Endothelial cell of umbilical vein (primary cell): Measurements from ENCODE around the gene CEP85. TPM values are rescaled to one million over a fixed set of nuclear protein-coding genes. Genes with fewer than 3 reads are reported as not detected.

Experiments
- BruUV-seq: library from RNA; stranded (reverse); fragments of 400-500 nt; replicated peaks from 2 replicates; lab custom pipeline; 2021; lab: Mats Ljungman, UMichigan
- CTCF ChIA-PET: fragments of 300-600, 350-600 bp; sonication (Branson Sonifier 250); formaldehyde crosslinking; loops from one replicate; lab custom pipeline; 2021; ENCODE audit warnings: antibody characterized with exemption, inconsistent platforms; lab: Charles Lee
- POLR2A ChIA-PET: fragments of 300-600, 350-600 bp; sonication (Branson Sonifier 250); formaldehyde crosslinking; loops from one replicate; lab custom pipeline; 2021; ENCODE audit warnings: antibody characterized with exemption, inconsistent platforms; lab: Charles Lee
- DNase-seq: peaks from one replicate; pipeline ENCODE4 v3.0.0-alpha.2; 2011; ENCODE audit warnings: low read depth, low spot score
- FAIRE-seq: peaks from 2 replicates; lab custom pipeline; 2011; peaks lifted over from hg19 to GRCh38; lab: Jason Lieb, UNC
- H2AFZ ChIP-seq: 2 replicates; pipeline ENCODE4 v1.6.0; 2012; ENCODE audit warnings: low read depth, low read length, control low read depth, inconsistent platforms
- H3K27ac ChIP-seq: 2 replicates; pipeline ENCODE4 v1.5.1; 2011; ENCODE audit warnings: low read depth, mild to moderate bottlenecking, control low read depth, low read length, moderate library complexity; ENCODE audit not compliant: insufficient read depth
- H3K27me3 ChIP-seq, 2 experiments: 2 replicates each; pipeline versions ENCODE4 v1.6.0 to v1.6.1; 2011; ENCODE audit warnings: low read length in 2 of 2, mixed read lengths in 1 of 2; ENCODE audit not compliant: control insufficient read depth in 2 of 2, insufficient read depth in 2 of 2
- H3K36me3 ChIP-seq, 2 experiments: 2 replicates in 1 of 2; 3 replicates in 1 of 2; pipeline ENCODE4 v1.5.1; 2011; ENCODE audit warnings: low read length in 2 of 2, mild to moderate bottlenecking in 1 of 2, moderate library complexity in 1 of 2; ENCODE audit not compliant: control insufficient read depth in 2 of 2, insufficient read depth in 2 of 2; ENCODE audit errors: extremely low read depth in 1 of 2
- H3K4me1 ChIP-seq: 3 replicates; pipeline ENCODE4 v1.5.1; 2011; ENCODE audit warnings: mild to moderate bottlenecking, low read length; ENCODE audit not compliant: control insufficient read depth, insufficient read depth; ENCODE audit errors: extremely low read depth
- H3K4me2 ChIP-seq: 2 replicates; pipeline ENCODE4 v1.6.1; 2011; ENCODE audit warnings: low read length, control low read depth, mixed read lengths; ENCODE audit not compliant: insufficient read depth
- H3K4me3 ChIP-seq, 3 experiments: fragments of 200-600 bp in 1 of 3; sonication (generic), shearing (Covaris generic) in 1 of 3; replicated peaks in 1 of 3; 2 replicates each; pipeline ENCODE4 v1.5.1; 2011 to 2016; ENCODE audit warnings: control low read depth in 3 of 3, low read length in 3 of 3, mild to moderate bottlenecking in 2 of 3, inconsistent platforms in 1 of 3, low read depth in 1 of 3, moderate library complexity in 1 of 3; ENCODE audit not compliant: insufficient read depth in 1 of 3
- H3K79me2 ChIP-seq: 2 replicates; pipeline ENCODE4 v1.6.0; 2012; ENCODE audit warnings: low read length, inconsistent platforms; ENCODE audit not compliant: control insufficient read depth, insufficient read depth
- H3K9ac ChIP-seq: replicated peaks from 2 replicates; pipeline ENCODE3; 2011; ENCODE audit warnings: low read length, control low read depth; ENCODE audit not compliant: insufficient read depth; ENCODE audit errors: extremely low read depth
- H3K9me1 ChIP-seq: replicated peaks from 3 replicates; pipeline ENCODE4 v1.6.0; 2011; ENCODE audit warnings: mild to moderate bottlenecking, low read length; ENCODE audit not compliant: control insufficient read depth, insufficient read depth; ENCODE audit errors: extremely low read depth
- H3K9me3 ChIP-seq: replicated peaks from 2 replicates; pipeline ENCODE4 v1.5.1; 2012; ENCODE audit warnings: low read length, inconsistent platforms; ENCODE audit not compliant: control insufficient read depth, insufficient read depth
- H4K20me1 ChIP-seq: replicated peaks from 2 replicates; pipeline ENCODE3; 2011; ENCODE audit warnings: mild to moderate bottlenecking, low read length; ENCODE audit not compliant: control insufficient read depth, insufficient read depth; ENCODE audit errors: extremely low read depth
- EZH2 ChIP-seq: IDR thresholded peaks from 2 replicates; pipeline ENCODE4 v1.6.1; 2012; ENCODE audit warnings: borderline replicate concordance, low read depth, mild to moderate bottlenecking, moderate library complexity, low read length, inconsistent platforms; ENCODE audit not compliant: severe bottlenecking
- FOS ChIP-seq: IDR thresholded peaks from 2 replicates; pipeline ENCODE4 v1.6.1; 2011; ENCODE audit warnings: mild to moderate bottlenecking, low read length, moderate library complexity, borderline replicate concordance; ENCODE audit not compliant: insufficient read depth
- GATA2 ChIP-seq: IDR thresholded peaks from 2 replicates; pipeline ENCODE4 v1.7.0; 2011; ENCODE audit warnings: low read depth, mild to moderate bottlenecking, moderate library complexity, mixed read lengths, low read length; ENCODE audit not compliant: insufficient read length, insufficient read depth
- JUN ChIP-seq: IDR thresholded peaks from 2 replicates; pipeline ENCODE4 v1.6.1; 2011; ENCODE audit warnings: borderline replicate concordance, low read depth; ENCODE audit not compliant: insufficient read length, insufficient read depth
- MYC ChIP-seq: IDR thresholded peaks from one replicate; pipeline ENCODE4 v1.6.1; 2011; ENCODE audit warnings: mild to moderate bottlenecking, low read depth, low read length
- POLR2A ChIP-seq: IDR thresholded peaks from 2 replicates; pipeline ENCODE4 v1.6.1; 2012; ENCODE audit warnings: low read depth, mild to moderate bottlenecking, control low read depth, low read length
- POLR2AphosphoS5 ChIP-seq: IDR thresholded peaks from 2 replicates; pipeline ENCODE4 v1.6.1; 2012; ENCODE audit warnings: low read depth, mild to moderate bottlenecking, control low read depth, low read length, moderate library complexity; ENCODE audit not compliant: insufficient read depth
- dilution Hi-C: fragments of 300-500 bp; cut with MboI; formaldehyde crosslinking; loops from one replicate; pipeline ENCODE4 v1.15.0; 2019; ENCODE audit warnings: low sequenced_read_pairs; ENCODE audit not compliant: extremely low pct_ligation_motif_present
- intact Hi-C: fragments of 100-400 bp; cut with micrococcal nuclease; formaldehyde crosslinking; loops from one replicate; pipeline ENCODE4 v1.10.0; 2022
- polyA plus RNA-seq, 4 experiments: library from polyadenylated mRNA; depleted of rRNA in 3 of 4; stranded (reverse) in 3 of 4; unstranded in 1 of 4; fragments of >200 nt; gene quantifications; 2 replicates each; pipeline versions ENCODE4 v1.2.1 to v1.2.3, GENCODE V29; 2011 to 2012; ENCODE audit warnings: missing spikeins in 1 of 4
- total RNA-seq: library from RNA; stranded (reverse); gene quantifications from 2 replicates; pipeline ENCODE4 v1.2.3, GENCODE V29; 2021
- TF ChIP-seq, protein P1 (sequence below): IDR thresholded peaks from 2 replicates; pipeline ENCODE4 v1.6.1; 2011; ENCODE audit not compliant: insufficient read depth, insufficient read length
- TF ChIP-seq, protein P2 (sequence below), 2 donors: IDR thresholded peaks; 1 replicate in 1 of 2; 2 replicates in 1 of 2; pipeline ENCODE4 v1.5.1; 2011; ENCODE audit warnings: low read length in 2 of 2, mild to moderate bottlenecking in 2 of 2, moderate library complexity in 2 of 2, control low read depth in 1 of 2, inconsistent platforms in 1 of 2, low read depth in 1 of 2; ENCODE audit not compliant: insufficient read depth in 1 of 2; ENCODE audit errors: extremely low read depth in 1 of 2

Gene CEP85
- total and polyA plus RNA-seq, 2 donors (not counting 3 experiments of a cell fraction or from before 2014, with no cell fraction given) = 15.2 to 17.8 TPM

DNA sequence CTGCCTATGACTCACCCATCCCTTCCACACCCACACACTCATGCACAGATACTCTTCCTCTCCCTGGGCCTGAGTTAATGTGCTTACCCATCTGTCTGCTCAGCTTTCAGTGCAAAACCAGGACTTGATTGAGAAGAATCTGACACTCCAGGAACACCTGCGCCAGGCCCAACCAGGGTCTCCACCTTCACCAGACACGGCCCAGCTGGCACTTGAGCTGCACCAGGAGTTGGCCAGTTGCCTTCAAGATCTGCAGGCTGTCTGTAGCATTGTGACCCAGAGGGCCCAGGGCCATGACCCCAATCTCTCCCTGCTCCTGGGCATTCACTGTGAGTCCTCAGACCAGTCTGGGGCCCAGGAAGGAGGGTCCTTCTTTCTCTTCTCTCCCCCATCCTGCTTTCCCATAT lies 42.4 kb downstream of the CEP85 start:
- POLR2A ChIA-PET = interaction anchor here (0.7 kb wide), 1 partner anchor 104 kb away, joined by 6 read pairs; no protein-coding TSS in a partner anchor
- Histone ChIP-seq H3K4me2 (no peak overlapping the region), H3K79me2 (peaks cover 21% of the 10 kb centered on the region), H3K9me1 (no peaks in the 10 kb centered on the region), H3K36me3 (peaks cover 3 to 6% of the 10 kb centered on the region in 2 experiments), H2AFZ (no peak overlapping the region), H3K4me1 (peaks cover 37% of the 10 kb centered on the region), H3K4me3 (no peak overlapping the region), H3K27me3 (no peaks in the 10 kb centered on the region), H3K27ac (peak overlapping the region; percentile 62), H3K9ac (no peak overlapping the region), H4K20me1 (no peaks in the 10 kb centered on the region), H3K9me3 (no peaks in the 10 kb centered on the region)
- intact Hi-C loops = loop anchor here (1.0 to 5.0 kb wide), 4 partner anchors 42 to 239 kb away; partner anchors contain the start of genes CEP85 and HMGN2
- TF ChIP-seq POLR2AphosphoS5 = peak; percentile 1
- TF ChIP-seq JUN = no peak
- FAIRE-seq (no peak), DNase-seq (no peak)
- CTCF ChIA-PET = interaction anchor here (0.7 to 9.1 kb wide), 24 partner anchors 9 to 242 kb away, joined by 3 to 132 read pairs (median 6); partner anchors contain the start of genes CD52, CEP85, UBXN11 and ZNF593
- dilution Hi-C loops = no loop called here
- BruUV-seq = no TSS peak

DNA sequence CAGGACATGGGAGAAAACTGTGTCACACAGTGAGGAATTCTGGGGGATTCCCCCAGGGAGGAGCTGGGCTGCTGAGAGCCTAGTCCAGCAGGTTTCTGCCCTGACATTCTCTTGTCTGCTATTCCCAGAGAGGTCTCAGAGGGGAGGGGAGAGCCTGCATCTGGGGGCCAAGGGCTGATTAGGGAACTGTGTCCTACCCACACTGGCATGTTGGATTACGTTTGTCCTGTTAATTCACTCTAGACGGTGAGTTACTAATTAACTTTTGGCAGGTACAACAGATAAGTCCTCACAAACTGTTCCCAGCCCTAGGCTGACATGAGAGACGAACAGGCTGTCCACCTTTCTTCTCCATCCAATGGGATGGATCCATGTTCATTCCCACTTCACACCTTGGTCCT lies 43.3 kb downstream of the CEP85 start:
- FAIRE-seq = no peak

More for the DNA sequence above, 43.3 kb downstream of the CEP85 start:
- Histone ChIP-seq H4K20me1 (no peaks in the 10 kb centered on the region), H2AFZ (no peak overlapping the region), H3K36me3 (peaks cover 3 to 9% of the 10 kb centered on the region in 2 experiments), H3K4me1 (peaks cover 39% of the 10 kb centered on the region), H3K4me3 (no peak overlapping the region), H3K9ac (no peak overlapping the region), H3K27ac (no peak overlapping the region), H3K4me2 (no peak overlapping the region), H3K9me3 (no peaks in the 10 kb centered on the region), H3K27me3 (no peaks in the 10 kb centered on the region), H3K79me2 (peaks cover 27% of the 10 kb centered on the region), H3K9me1 (no peaks in the 10 kb centered on the region)
- dilution Hi-C loops = no loop called here
- POLR2A ChIA-PET = no interaction called here
- TF ChIP-seq JUN = no peak
- TF ChIP-seq, protein P1, sequence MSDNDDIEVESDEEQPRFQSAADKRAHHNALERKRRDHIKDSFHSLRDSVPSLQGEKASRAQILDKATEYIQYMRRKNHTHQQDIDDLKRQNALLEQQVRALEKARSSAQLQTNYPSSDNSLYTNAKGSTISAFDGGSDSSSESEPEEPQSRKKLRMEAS = no peak
- no peak for TF ChIP-seq MYC
- TF ChIP-seq, protein P2, sequence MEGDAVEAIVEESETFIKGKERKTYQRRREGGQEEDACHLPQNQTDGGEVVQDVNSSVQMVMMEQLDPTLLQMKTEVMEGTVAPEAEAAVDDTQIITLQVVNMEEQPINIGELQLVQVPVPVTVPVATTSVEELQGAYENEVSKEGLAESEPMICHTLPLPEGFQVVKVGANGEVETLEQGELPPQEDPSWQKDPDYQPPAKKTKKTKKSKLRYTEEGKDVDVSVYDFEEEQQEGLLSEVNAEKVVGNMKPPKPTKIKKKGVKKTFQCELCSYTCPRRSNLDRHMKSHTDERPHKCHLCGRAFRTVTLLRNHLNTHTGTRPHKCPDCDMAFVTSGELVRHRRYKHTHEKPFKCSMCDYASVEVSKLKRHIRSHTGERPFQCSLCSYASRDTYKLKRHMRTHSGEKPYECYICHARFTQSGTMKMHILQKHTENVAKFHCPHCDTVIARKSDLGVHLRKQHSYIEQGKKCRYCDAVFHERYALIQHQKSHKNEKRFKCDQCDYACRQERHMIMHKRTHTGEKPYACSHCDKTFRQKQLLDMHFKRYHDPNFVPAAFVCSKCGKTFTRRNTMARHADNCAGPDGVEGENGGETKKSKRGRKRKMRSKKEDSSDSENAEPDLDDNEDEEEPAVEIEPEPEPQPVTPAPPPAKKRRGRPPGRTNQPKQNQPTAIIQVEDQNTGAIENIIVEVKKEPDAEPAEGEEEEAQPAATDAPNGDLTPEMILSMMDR (IDR thresholded peaks at IDR 0.05; ENCODE audit: extremely low read depth in 1 of 2, insufficient read depth in 1 of 2, low read depth in 1 of 2, low read length in 2 of 2) = no peak
- TF ChIP-seq FOS = no peak
- TF ChIP-seq POLR2A = no peak
- no peak for TF ChIP-seq EZH2
- no peak for TF ChIP-seq POLR2AphosphoS5
- TF ChIP-seq GATA2 = no peak
- no TSS peak for BruUV-seq
- DNase-seq = no peak
- CTCF ChIA-PET = interaction anchor here (1.5 to 9.1 kb wide), 5 partner anchors 8 to 173 kb away, joined by 3 to 132 read pairs (median 10); partner anchors contain the start of gene CD52
- intact Hi-C loops = loop anchor here (2.0 to 5.0 kb wide), 3 partner anchors 42 to 240 kb away; partner anchors contain the start of genes CEP85 and HMGN2
